Calu3 (cell line): Measurements from ENCODE around the gene NYNRIN. TPM values are rescaled to one million over a fixed set of nuclear protein-coding genes. Genes with fewer than 3 reads are reported as not detected.
"Not testable (repeated sequence)": the region's sequence is repeated elsewhere in the genome, so short reads cannot be mapped to it uniquely, and the experiment has no call there.

ENCODE experiments used
- BruUV-seq: library from RNA; stranded (reverse); fragments of 400-500 nt; replicated peaks from 2 replicates; lab custom pipeline; 2021; lab: Mats Ljungman, UMichigan
- CTCF ChIA-PET: fragments of 300-600 bp; sonication (Branson Sonifier 250); formaldehyde crosslinking; loops from one replicate; lab custom pipeline; 2022; ENCODE audit warnings: antibody characterized with exemption; lab: Charles Lee
- DNase-seq: peaks from one replicate; pipeline ENCODE4 v3.0.0; 2022
- H3K27ac Mint-ChIP-seq: one replicate; pipeline ENCODE4 v1.8.0; 2022; ENCODE audit warnings: mixed read lengths; ENCODE audit not compliant: unreplicated experiment
- H3K27me3 Mint-ChIP-seq: one replicate; pipeline ENCODE4 v1.8.0; 2022; ENCODE audit warnings: mixed read lengths; ENCODE audit not compliant: unreplicated experiment
- H3K36me3 Mint-ChIP-seq: one replicate; pipeline ENCODE4 v1.8.0; 2022; ENCODE audit warnings: mild to moderate bottlenecking, moderate library complexity, mixed read lengths; ENCODE audit not compliant: insufficient read depth, unreplicated experiment
- H3K4me1 Mint-ChIP-seq: one replicate; pipeline ENCODE4 v1.8.0; 2022; ENCODE audit warnings: mild to moderate bottlenecking, low read depth, mixed read lengths; ENCODE audit not compliant: unreplicated experiment
- H3K4me3 Mint-ChIP-seq: one replicate; pipeline ENCODE4 v1.8.0; 2022; ENCODE audit warnings: mild to moderate bottlenecking, low read depth, moderate library complexity, mixed read lengths; ENCODE audit not compliant: unreplicated experiment
- H3K9me3 Mint-ChIP-seq: one replicate; pipeline ENCODE4 v1.8.0; 2022; ENCODE audit warnings: low read depth, mixed read lengths; ENCODE audit not compliant: unreplicated experiment
- intact Hi-C: fragments of 100-400 bp; cut with micrococcal nuclease; formaldehyde crosslinking; loops from one replicate; pipeline ENCODE4 v1.10.0; 2022; ENCODE audit not compliant: unreplicated experiment
- total RNA-seq: library from RNA; stranded (reverse); gene quantifications from 2 replicates; pipeline ENCODE4 v1.2.3, GENCODE V29; 2022
- TF ChIP-seq, protein P1 (sequence below): fragments of 200-600 bp; IDR thresholded peaks from one replicate; pipeline ENCODE4 v1.8.0; 2022; ENCODE audit warnings: antibody characterized with exemption; ENCODE audit not compliant: unreplicated experiment

NYNRIN gene
- total RNA-seq, 1 experiment from 2014 or later, result 7.5 TPM

DNA sequence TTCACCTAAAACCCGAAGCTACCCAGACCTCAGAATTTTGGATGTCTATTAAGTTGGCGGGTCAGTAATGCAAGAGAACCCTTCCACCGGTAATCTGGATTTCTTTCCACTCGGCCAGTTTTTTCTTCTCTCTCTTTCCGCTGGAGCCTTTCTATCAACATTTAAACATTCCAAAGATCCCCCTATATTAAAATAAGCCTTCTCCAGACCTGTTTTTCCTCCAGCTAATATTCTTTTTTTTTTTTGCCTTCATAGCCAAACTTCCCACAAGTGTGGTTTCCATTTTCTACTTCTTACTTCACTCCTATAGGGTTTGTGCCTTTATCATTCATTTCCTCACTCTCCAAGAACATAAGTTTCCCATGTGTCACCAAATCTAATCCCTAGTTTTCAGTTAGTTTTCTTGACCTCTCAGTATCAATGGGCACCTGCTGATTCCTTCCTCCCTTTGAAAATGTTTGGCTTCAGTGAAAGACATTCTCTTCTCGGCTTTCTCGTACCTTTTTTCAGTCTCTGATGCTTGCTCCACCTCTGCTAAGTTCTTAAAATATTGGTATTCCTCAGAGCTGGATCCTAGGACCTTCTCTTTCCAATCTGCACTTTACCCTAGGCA lies 44.4 kb downstream of the NYNRIN start:
- BruUV-seq, result TSS peak; percentile 74
- peak overlapping the region; percentile 82 for H3K27ac Mint-ChIP-seq
- CTCF ChIA-PET, result interaction anchor here (0.6 kb wide), 1 partner anchor 115 kb away, joined by 3 read pairs; no protein-coding TSS in a partner anchor
- TF ChIP-seq, protein P1, sequence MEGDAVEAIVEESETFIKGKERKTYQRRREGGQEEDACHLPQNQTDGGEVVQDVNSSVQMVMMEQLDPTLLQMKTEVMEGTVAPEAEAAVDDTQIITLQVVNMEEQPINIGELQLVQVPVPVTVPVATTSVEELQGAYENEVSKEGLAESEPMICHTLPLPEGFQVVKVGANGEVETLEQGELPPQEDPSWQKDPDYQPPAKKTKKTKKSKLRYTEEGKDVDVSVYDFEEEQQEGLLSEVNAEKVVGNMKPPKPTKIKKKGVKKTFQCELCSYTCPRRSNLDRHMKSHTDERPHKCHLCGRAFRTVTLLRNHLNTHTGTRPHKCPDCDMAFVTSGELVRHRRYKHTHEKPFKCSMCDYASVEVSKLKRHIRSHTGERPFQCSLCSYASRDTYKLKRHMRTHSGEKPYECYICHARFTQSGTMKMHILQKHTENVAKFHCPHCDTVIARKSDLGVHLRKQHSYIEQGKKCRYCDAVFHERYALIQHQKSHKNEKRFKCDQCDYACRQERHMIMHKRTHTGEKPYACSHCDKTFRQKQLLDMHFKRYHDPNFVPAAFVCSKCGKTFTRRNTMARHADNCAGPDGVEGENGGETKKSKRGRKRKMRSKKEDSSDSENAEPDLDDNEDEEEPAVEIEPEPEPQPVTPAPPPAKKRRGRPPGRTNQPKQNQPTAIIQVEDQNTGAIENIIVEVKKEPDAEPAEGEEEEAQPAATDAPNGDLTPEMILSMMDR, result no peak
- H3K9me3 Mint-ChIP-seq, result no peaks in the 10 kb centered on the region
- H3K36me3 Mint-ChIP-seq, result peaks cover 48% of the 10 kb centered on the region
- H3K27me3 Mint-ChIP-seq, result no peaks in the 10 kb centered on the region
- intact Hi-C loops, result no loop called here
- no peaks in the 10 kb centered on the region for H3K4me1 Mint-ChIP-seq
- DNase-seq, result no peak
- peak overlapping the region; percentile 79 for H3K4me3 Mint-ChIP-seq

DNA sequence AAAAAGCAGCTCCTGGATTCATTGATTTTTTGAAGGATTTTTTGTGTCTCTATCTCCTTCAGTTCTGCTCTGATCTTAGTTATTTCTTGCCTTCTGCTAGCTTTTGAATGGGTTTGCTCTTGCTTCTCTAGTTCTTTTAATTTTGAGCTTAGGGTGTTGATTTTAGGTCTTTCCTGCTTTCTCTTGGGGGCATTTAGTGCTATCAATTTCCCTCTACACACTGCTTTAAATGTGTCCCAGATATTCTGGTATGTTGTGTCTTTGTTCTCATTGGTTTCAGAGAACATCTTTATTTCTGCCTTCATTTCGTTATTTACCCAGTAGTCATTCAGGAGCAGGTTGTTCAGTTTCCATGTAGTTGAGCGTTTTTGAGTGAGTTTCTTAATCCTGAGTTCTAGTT lies 52.0 kb downstream of the NYNRIN start:
- intact Hi-C loops, H3K4me1 Mint-ChIP-seq, H3K27me3 Mint-ChIP-seq, H3K36me3 Mint-ChIP-seq, CTCF ChIA-PET, H3K9me3 Mint-ChIP-seq, H3K4me3 Mint-ChIP-seq, BruUV-seq, H3K27ac Mint-ChIP-seq, DNase-seq: not testable (repeated sequence)

DNA sequence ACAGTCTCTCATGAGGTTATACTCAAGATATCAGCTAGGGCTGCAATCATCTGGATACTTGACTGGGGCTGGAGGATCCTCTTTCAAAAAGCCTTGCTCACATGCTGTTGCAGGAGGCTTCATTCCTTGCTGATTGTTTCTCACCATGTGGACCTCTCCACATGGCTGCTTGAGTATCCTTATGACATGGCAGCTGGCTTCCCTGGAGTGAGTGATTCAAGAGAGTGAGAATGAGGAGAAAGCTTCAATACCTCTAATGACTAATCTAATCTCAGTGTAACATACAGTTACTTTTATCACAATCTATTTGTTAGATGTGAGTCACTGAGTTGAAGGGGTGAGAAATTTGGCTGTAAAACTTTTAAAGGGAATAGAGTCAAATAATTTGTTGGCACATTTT lies 58.2 kb downstream of the NYNRIN start:
- peaks cover 4% of the 10 kb centered on the region for H3K36me3 Mint-ChIP-seq

DNA sequence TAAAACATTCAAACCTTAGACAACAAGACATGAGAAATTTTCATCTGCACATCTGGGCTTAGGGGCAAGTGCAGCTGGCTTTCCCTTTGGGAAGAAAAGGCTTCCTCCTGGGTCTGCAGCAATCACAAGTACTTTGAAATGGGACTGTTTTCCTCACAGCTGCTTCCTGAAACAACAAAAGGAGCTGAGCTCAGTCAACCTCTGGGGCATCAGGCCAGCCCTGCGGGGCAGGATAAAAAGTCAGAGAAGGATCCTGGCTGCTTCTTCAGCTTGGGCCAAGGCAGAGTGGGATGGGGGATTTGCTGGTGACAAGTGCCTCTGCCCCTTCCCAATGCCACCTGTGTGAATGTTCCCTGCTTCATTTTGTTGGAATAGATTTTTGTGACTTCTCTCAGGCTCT lies 59.9 kb downstream of the NYNRIN start:
- Mint-ChIP-seq H3K4me1 (peaks cover 17% of the 10 kb centered on the region), H3K27ac (no peak overlapping the region), H3K9me3 (peaks cover 11% of the 10 kb centered on the region), H3K27me3 (no peaks in the 10 kb centered on the region), H3K36me3 (peaks cover 4% of the 10 kb centered on the region), H3K4me3 (no peak overlapping the region)
- TF ChIP-seq, protein P1, result no peak
- intact Hi-C loops, result no loop called here
- CTCF ChIA-PET, result no interaction called here
- no TSS peak for BruUV-seq
- DNase-seq, result no peak

More for the DNA sequence above, 58.2 kb downstream of the NYNRIN start:
- no peak overlapping the region for H3K27ac Mint-ChIP-seq
- peaks cover 17% of the 10 kb centered on the region for H3K4me1 Mint-ChIP-seq
- intact Hi-C loops, result no loop called here
- H3K9me3 Mint-ChIP-seq, result peaks cover 13% of the 10 kb centered on the region
- no peak for DNase-seq
- TF ChIP-seq, protein P1, result no peak
- no peak overlapping the region for H3K4me3 Mint-ChIP-seq
- CTCF ChIA-PET, result no interaction called here
- BruUV-seq, result no TSS peak
- no peaks in the 10 kb centered on the region for H3K27me3 Mint-ChIP-seq

DNA sequence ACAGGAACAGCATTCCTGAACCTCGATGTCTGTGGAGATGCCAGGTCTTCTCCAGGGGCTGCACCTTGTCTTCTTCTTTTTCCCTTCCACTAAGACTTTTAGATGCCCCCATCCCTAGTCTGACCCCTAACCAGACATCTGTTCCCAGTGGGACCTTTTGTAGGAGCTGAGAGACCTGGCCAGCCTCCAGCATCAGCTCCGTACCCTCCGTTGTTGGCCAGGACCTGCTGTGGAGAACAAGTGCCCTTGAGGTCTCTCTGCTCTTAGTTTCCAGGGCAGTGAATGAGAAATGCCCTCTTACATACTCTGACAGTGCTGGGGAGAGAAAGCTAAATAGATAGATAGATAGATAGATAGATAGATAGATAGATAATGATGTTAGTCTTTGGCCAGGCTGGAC lies 60.5 kb downstream of the NYNRIN start:
- peaks cover 7% of the 10 kb centered on the region for H3K9me3 Mint-ChIP-seq
- CTCF ChIA-PET, result no interaction called here
- H3K27me3 Mint-ChIP-seq, result no peaks in the 10 kb centered on the region
- peaks cover 4% of the 10 kb centered on the region for H3K36me3 Mint-ChIP-seq
- BruUV-seq, result no TSS peak
- intact Hi-C loops, result no loop called here
- no peak for DNase-seq
- H3K4me3 Mint-ChIP-seq, result no peak overlapping the region
- H3K27ac Mint-ChIP-seq, result no peak overlapping the region
- TF ChIP-seq, protein P1, result no peak
- H3K4me1 Mint-ChIP-seq, result peaks cover 17% of the 10 kb centered on the region
